GM12801 (cell line): ENCODE results near the gene DNAH8.

Experiments
- CTCF ChIP-seq: IDR thresholded peaks from one replicate; pipeline ENCODE4 v1.5.1; 2011; ENCODE audit warnings: control low read depth; ENCODE audit not compliant: insufficient read length; ENCODE audit errors: extremely low read depth

DNAH8 gene

GRCh38 chr6:38775870-38776269 lies 60.8 kb downstream of the DNAH8 start:
- TF ChIP-seq CTCF, result no peak

GRCh38 chr6:38776515-38776914 lies 61.4 kb downstream of the DNAH8 start:
- TF ChIP-seq CTCF, result no peak

GRCh38 chr6:38779310-38780062 lies 64.4 kb downstream of the DNAH8 start:
- no peak for TF ChIP-seq CTCF

- TF ChIP-seq CTCF, result no peak
Observed at GRCh38 chr6:38782616-38783015, 67.5 kb downstream of the DNAH8 start.

GRCh38 chr6:38783443-38784228 lies 68.5 kb downstream of the DNAH8 start:
- TF ChIP-seq CTCF, result no peak

- no peak for TF ChIP-seq CTCF
Observed at GRCh38 chr6:38784506-38785235, 69.6 kb downstream of the DNAH8 start.

GRCh38 chr6:38786486-38786885 lies 71.4 kb downstream of the DNAH8 start:
- TF ChIP-seq CTCF, result no peak
